DND-41 (cell line): Measurements from ENCODE around the gene SOCS3.

Experiments used
- ATAC-seq: fragments of 200-7000 bp; cut with Tn5 transposase; 3 replicates; pipeline ENCODE4 v1.9.1; 2021; ENCODE audit warnings: low read depth; ENCODE audit not compliant: insufficient read depth
- DNase-seq: peaks from one replicate; pipeline ENCODE4 v3.0.0-alpha.2; 2020
- H2AFZ ChIP-seq: 2 replicates; pipeline ENCODE4 v1.6.0; 2012; ENCODE audit warnings: low read depth, low read length
- H3K27ac ChIP-seq: 2 replicates; pipeline ENCODE4 v1.5.1; 2012; ENCODE audit warnings: low read length, inconsistent platforms
- H3K27me3 ChIP-seq: fragments of 200-600 bp; sonication (generic); 2 replicates; pipeline ENCODE4 v1.6.0; 2012; ENCODE audit warnings: low read length, mild to moderate bottlenecking, inconsistent platforms; ENCODE audit not compliant: insufficient read depth, poor library complexity
- H3K36me3 ChIP-seq: 2 replicates; pipeline ENCODE4 v1.5.1; 2012; ENCODE audit warnings: low read length, inconsistent platforms; ENCODE audit not compliant: insufficient read depth
- H3K4me1 ChIP-seq: 2 replicates; pipeline ENCODE4 v1.5.1; 2012; ENCODE audit warnings: mild to moderate bottlenecking, low read length; ENCODE audit not compliant: insufficient read depth
- H3K4me2 ChIP-seq: 2 replicates; pipeline ENCODE4 v1.6.0; 2012; ENCODE audit warnings: mild to moderate bottlenecking, moderate library complexity, low read length, inconsistent platforms; ENCODE audit not compliant: insufficient read depth
- H3K4me3 ChIP-seq, 2 experiments: fragments of 200-600 bp in 1 of 2; shearing (Covaris generic) in 1 of 2; 2 replicates each; pipeline ENCODE4 v1.5.1; 2012 to 2016; ENCODE audit warnings: inconsistent platforms in 2 of 2, low read length in 2 of 2, mild to moderate bottlenecking in 2 of 2, low read depth in 1 of 2, moderate library complexity in 1 of 2
- H3K79me2 ChIP-seq: 2 replicates; pipeline ENCODE4 v1.6.0; 2012; ENCODE audit warnings: low read length, inconsistent platforms; ENCODE audit not compliant: insufficient read depth
- H3K9ac ChIP-seq: 2 replicates; pipeline ENCODE4 v1.6.0; 2012; ENCODE audit warnings: low read depth, mild to moderate bottlenecking, inconsistent platforms, low read length, moderate library complexity
- H3K9me3 ChIP-seq: 2 replicates; pipeline ENCODE4 v1.5.1; 2012; ENCODE audit warnings: low read length, moderate library complexity, mild to moderate bottlenecking, inconsistent platforms; ENCODE audit not compliant: insufficient read depth, severe bottlenecking
- H4K20me1 ChIP-seq: 2 replicates; pipeline ENCODE4 v1.6.0; 2012; ENCODE audit warnings: low read length; ENCODE audit not compliant: insufficient read depth
- EZH2 ChIP-seq: IDR thresholded peaks from 3 replicates; pipeline ENCODE4 v1.6.1; 2012; ENCODE audit warnings: borderline replicate concordance, low read depth, mild to moderate bottlenecking, moderate library complexity, low read length, inconsistent platforms; ENCODE audit not compliant: severe bottlenecking
- TF ChIP-seq, protein P1 (sequence below): IDR thresholded peaks from 2 replicates; pipeline ENCODE4 v1.5.1; 2012; ENCODE audit warnings: borderline replicate concordance, low read length, moderate library complexity, mild to moderate bottlenecking; ENCODE audit not compliant: poor library complexity, severe bottlenecking; ENCODE audit errors: extremely low read depth

SOCS3 gene

DNA sequence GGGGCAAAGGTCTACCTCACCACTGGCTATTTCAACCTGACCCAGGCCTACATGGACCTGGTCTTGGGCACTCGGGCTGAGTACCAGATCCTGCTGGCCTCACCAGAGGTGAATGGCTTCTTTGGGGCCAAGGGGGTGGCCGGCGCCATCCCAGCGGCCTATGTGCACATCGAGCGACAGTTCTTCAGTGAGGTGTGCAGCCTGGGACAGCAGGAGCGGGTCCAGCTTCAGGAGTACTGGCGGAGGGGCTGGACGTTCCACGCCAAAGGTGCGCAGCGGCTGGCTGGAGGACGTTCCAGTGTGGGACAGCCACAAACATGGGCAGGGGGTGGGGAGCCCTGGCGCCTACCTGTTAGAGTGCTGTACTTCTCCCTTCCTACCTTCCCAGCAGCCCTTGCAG is 43.9 kb upstream of the SOCS3 start:
- Histone ChIP-seq H3K36me3 (peaks cover 92% of the 10 kb centered on the region), H3K4me3 (no peak overlapping the region), H3K9me3 (no peaks in the 10 kb centered on the region), H3K4me1 (no peaks in the 10 kb centered on the region), H4K20me1 (peaks cover 42% of the 10 kb centered on the region), H3K27me3 (no peaks in the 10 kb centered on the region), H3K9ac (no peak overlapping the region), H2AFZ (no peak overlapping the region), H3K4me2 (no peak overlapping the region), H3K79me2 (peaks cover 22% of the 10 kb centered on the region), H3K27ac (no peak overlapping the region)
- DNase-seq (no peak), ATAC-seq (no peak)
- TF ChIP-seq, protein P1, sequence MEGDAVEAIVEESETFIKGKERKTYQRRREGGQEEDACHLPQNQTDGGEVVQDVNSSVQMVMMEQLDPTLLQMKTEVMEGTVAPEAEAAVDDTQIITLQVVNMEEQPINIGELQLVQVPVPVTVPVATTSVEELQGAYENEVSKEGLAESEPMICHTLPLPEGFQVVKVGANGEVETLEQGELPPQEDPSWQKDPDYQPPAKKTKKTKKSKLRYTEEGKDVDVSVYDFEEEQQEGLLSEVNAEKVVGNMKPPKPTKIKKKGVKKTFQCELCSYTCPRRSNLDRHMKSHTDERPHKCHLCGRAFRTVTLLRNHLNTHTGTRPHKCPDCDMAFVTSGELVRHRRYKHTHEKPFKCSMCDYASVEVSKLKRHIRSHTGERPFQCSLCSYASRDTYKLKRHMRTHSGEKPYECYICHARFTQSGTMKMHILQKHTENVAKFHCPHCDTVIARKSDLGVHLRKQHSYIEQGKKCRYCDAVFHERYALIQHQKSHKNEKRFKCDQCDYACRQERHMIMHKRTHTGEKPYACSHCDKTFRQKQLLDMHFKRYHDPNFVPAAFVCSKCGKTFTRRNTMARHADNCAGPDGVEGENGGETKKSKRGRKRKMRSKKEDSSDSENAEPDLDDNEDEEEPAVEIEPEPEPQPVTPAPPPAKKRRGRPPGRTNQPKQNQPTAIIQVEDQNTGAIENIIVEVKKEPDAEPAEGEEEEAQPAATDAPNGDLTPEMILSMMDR, result no peak
- TF ChIP-seq EZH2, result no peak

DNA sequence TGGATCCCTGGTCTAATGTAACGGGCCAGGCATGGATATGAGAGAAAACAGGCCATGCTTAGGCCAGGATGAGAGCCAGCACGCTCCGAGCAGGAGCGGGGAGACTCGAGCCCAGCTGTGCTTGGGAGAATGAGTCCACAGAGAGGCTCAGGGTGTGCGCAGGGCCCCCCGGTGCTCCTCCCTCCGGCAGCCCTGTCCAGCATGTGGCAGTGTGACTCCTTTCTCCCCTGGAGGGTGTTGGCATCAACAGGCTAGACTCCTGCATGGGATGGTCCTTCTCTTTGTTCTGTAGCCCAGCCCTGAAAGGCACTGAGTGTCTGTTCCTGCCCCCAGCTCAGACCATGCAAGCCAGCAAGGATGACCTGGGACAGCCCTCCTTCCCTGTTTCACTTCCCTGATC is 42.0 kb upstream of the SOCS3 start:
- Histone ChIP-seq H3K4me1 (no peaks in the 10 kb centered on the region), H3K27ac (no peak overlapping the region), H3K4me3 (no peak overlapping the region), H3K27me3 (no peaks in the 10 kb centered on the region), H4K20me1 (peaks cover 36% of the 10 kb centered on the region), H3K9ac (no peak overlapping the region), H2AFZ (no peak overlapping the region), H3K9me3 (no peaks in the 10 kb centered on the region), H3K36me3 (peaks cover 93% of the 10 kb centered on the region), H3K79me2 (peaks cover 15% of the 10 kb centered on the region; the same call in 1 of the 2 replicates), H3K4me2 (no peak overlapping the region)
- ATAC-seq (no peak), DNase-seq (no peak)
- TF ChIP-seq EZH2, result no peak
- TF ChIP-seq, protein P1, result no peak

DNA sequence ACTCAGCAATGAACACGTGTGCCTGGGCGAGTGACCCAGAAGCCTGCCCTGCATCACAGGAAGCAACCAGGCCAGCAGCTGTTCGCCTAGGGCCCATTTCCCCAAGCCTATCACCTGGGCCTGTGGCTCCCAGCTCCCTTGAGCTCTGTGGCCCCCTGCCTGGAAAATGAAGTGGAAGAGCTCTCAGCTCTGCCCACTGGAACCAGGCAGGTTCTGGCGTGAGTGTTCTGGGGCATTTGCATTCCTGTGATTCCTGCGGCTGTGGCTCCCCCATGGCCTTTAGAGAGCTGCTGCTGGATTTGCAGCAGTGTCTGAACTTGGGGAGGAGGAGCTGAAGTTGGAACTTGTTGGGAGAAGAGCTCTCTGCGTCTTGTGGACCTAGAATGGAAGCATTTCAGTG is 41.4 kb upstream of the SOCS3 start:
- no peak for ATAC-seq
- H2AFZ ChIP-seq, result no peak overlapping the region
- H3K4me2 ChIP-seq, result no peak overlapping the region
- TF ChIP-seq, protein P1, result no peak
- TF ChIP-seq EZH2, result no peak
- no peak overlapping the region for H3K4me3 ChIP-seq
- H3K9me3 ChIP-seq, result no peaks in the 10 kb centered on the region
- DNase-seq, result no peak
- H3K4me1 ChIP-seq, result no peaks in the 10 kb centered on the region
- no peak overlapping the region for H3K9ac ChIP-seq
- H3K79me2 ChIP-seq, result peaks cover 16% of the 10 kb centered on the region; the same call in 1 of the 2 replicates
- peaks cover 93% of the 10 kb centered on the region for H3K36me3 ChIP-seq
- H3K27me3 ChIP-seq, result no peaks in the 10 kb centered on the region
- peaks cover 35% of the 10 kb centered on the region for H4K20me1 ChIP-seq
- H3K27ac ChIP-seq, result no peak overlapping the region

DNA sequence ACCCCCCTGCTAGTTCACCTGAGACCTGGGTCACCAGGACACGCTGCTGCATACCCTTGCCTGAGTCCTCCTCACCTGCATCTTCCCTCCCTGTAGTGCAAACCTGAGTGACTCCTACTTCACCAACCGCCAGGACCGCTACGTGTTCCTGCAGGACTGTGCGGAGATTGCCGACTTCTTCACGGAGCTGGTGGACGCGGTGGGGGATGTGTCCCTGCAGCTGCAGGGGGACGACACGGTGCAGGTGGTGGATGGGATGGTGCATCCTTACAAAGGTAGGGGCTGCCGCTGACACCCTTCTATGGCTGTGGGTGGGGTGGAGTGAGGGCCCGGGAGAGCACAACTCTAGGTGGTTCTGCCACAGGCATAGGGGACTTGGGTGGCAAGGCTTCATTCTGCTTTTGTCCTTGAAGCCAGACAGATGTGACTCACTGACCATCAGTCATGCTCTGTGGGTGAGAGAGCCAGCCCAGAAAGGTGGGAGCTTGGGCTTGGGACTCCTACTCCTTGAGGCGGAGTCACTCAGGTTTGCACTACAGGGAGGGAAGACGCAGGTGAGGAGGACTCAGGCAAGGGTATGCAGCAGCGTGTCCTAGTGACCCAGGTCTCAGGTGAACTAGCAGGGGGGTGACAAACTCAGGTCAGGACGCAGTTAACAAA is 40.8 kb upstream of the SOCS3 start:
- no peak for ATAC-seq
- Histone ChIP-seq H3K27ac (no peak overlapping the region), H3K27me3 (no peaks in the 10 kb centered on the region), H3K36me3 (peaks cover 97% of the 10 kb centered on the region), H4K20me1 (peaks cover 39% of the 10 kb centered on the region), H3K4me1 (no peaks in the 10 kb centered on the region), H3K79me2 (peaks cover 17% of the 10 kb centered on the region; the same call in 1 of the 2 replicates), H3K9ac (no peak overlapping the region), H2AFZ (no peak overlapping the region), H3K4me2 (no peak overlapping the region), H3K4me3 (no peak overlapping the region), H3K9me3 (no peaks in the 10 kb centered on the region)
- no peak for DNase-seq
- TF ChIP-seq EZH2, result no peak
- TF ChIP-seq, protein P1, result no peak
